Renal pelvis (tissue), 4 donors: ENCODE data around the gene NPAS1. TPM values are rescaled to one million over a fixed set of nuclear protein-coding genes. Genes with fewer than 3 reads are reported as not detected.
A peak's percentile ranks its signal among the peaks of the same experiment; 100 is the strongest.
"Not testable (repeated sequence)": the region's sequence is repeated elsewhere in the genome, so short reads cannot be mapped to it uniquely, and the experiment has no call there.

Experiments
- DNase-seq: peaks from one replicate; pipeline ENCODE4 v3.0.0-alpha.2; 2013
- polyA plus RNA-seq, 3 donors: library from polyadenylated mRNA; unstranded; fragments of 120-200 nt; gene quantifications; one replicate each; pipeline ENCODE4 v1.2.1, GENCODE V29; 2013; ENCODE audit not compliant: insufficient read length in 3 of 3

Gene NPAS1
- polyA plus RNA-seq, 3 donors: 2.3 to 3.3 (median 2.6) TPM

DNA sequence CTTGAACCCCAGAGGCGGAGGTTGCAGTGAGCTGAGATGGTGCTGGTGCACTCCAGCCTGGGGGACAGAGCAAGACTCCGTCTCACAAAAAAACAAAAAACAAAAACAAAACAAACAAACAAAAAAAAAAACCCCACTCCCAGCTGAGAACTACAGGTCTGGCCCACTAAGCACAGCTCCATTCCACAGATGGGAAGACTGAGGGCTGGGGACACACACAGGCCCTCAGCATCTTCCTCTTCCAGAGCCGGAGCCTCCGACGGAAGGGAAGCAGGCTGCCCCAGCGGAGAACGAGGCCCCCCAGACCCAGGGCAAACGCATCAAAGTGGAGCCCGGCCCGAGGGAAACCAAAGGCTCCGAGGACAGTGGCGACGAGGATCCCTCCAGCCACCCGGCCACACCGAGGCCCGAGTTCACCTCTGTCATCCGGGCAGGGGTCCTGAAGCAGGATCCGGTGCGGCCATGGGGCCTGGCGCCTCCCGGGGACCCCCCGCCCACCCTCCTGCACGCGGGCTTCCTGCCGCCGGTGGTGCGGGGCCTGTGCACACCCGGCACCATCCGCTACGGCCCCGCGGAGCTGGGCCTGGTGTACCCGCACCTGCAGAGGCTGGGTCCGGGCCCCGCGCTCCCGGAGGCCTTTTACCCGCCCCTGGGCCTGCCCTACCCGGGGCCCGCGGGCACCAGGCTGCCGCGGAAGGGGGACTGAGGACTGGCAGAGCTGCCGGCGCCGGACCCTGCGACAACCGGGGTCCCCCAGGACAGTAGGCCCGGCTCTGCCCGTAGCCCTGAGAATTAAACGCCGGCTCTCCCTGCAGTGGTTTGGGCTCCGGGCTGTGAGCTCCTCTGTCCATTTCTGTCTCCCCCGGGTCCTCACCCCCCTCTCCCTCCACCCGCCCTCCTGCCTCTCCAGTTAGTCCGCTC, 25.6 kb downstream of the NPAS1 start:
- no peak for DNase-seq

DNA sequence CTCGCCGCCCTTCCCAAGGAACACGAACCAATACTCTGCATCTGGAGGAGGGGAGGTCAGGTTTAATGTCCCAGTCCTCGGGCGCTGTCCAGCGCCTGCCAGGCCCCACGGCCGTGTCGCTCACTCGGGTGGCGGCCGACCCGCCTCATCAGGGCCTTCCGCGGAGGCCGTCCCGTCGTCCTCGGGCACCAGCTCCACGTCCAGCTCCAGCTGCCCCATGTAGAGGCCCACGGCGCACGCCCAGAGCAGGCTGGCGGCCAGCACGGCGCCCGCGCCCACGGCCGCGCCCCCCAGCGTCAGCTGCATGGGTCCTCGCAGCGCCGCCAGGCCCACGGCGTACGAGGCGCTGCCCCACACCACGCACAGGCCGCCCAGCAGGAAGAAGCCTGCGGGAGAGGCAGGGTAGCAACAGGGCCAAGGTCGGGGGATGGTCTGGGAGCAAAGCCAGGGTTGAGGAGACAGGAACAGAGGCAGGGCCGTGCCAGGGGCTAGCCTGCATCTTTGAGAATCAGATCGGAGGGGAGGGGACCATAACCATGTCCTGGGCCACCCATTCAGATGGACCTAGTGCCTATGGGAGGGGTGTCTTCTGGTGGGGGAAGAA, 26.3 kb downstream of the NPAS1 start:
- no peak for DNase-seq

DNA sequence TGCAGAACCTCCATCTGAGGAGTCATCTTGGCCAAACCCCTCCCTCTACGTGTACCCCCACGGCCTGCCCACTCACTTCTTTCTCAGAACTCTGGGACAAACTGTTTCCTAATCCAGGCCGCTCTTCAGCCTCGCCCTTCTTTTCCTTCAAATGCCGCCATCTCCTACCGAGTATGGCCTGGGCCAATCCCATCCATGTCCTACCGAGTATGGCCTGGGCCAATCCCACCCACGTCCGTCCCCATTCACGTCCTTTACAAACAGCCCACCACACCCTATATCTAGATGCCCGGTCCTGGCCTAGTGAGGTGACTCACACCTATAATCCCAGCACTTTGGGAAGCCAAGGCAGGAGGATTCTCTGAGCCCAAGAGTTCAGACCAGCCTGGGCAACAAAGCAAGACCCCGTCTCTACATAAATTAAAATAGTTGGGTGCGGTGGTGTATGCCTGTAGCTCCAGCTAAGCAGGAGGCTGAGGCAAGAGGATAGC, 27.7 kb downstream of the NPAS1 start:
- no peak for DNase-seq

DNA sequence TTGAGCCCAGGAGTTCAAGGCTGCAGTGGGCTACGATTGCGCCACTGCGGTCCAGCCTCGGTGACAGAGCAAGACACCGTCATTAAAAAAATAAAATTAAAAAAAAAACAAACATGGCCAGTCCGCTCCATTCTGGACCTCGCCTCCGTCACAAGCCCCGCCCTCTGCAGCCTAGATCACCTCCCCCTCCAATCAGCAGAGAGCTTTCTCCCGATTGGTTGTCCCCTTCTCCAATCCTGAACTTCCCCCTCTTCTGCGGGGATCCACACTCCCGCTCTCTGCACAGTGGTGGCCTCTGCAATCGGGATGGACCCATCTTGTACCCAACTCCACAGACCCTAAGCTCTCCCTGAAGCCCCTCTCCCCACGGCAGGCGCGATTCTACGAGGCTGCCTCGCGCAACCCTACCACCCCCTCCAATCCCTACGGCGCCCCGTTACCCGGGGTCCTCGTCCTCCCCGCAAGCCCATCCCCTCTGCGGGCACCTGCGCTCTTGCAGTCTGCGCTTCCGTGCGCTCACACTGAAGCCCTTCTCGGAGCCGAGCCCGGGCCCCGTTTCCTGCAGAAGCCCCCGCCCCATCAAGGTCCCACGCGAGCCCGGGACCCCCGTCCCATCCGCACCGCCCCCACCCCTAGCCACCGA, 28.2 kb downstream of the NPAS1 start:
- peak; percentile 81 for DNase-seq

DNA sequence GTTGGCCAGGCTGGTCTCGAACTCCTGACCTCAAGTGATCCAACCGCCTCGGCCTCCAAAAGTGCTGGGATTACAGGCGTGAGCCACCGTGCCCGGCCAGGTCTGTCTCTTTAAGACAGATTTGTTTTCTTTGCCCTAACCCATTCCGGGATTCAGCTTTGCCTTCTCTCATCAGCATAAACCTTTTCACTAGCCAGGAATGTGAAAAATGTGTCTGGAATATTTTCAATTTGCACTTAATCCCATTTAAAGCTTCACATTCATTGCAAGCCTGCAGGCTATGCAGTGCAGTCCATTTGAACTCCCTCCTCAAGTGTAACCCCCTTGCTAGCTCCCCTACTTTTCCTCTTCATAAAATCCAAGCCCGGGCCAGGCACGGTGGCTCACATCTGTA, 29.7 kb downstream of the NPAS1 start:
- DNase-seq: no peak

DNA sequence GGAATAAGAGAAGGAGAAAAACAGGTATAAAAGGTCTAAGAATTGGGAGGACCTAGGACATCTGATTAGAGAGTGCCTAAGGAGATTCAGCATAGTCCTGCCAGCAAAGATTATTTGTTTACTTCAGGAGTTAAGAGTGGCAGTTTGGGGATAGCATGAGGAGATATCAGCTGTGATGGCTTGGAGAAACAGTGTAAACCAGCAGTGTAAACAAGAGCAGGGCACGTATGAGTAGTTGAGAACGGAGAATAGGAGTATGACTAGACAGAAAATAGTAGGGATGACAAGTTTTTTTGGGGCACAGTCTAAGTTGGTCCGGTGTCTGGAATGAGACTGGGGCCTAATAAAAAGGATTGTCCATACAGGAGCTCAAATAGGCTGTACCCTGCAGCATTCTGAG, 30.9 kb downstream of the NPAS1 start:
- DNase-seq: not testable (repeated sequence)

DNA sequence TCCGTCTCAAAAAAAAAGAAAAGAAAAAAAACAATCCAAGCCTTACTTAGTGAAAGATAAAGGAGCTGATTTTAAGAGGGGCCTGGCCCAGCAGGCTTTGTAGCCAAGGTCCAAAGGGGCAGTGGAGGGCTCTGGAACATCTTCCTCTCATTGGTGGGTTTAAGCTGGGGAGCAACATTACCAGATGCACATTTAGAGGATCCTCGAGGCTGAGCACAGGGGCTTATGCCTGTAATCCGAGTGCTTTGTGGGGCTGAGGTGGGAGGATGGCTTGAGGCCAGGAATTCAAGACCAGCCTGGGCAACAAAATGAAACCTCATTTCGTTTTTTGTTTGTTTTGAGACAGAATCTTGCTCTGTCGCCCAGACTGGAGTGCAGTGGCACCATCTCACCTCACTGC, 36.8 kb downstream of the NPAS1 start:
- no peak for DNase-seq

DNA sequence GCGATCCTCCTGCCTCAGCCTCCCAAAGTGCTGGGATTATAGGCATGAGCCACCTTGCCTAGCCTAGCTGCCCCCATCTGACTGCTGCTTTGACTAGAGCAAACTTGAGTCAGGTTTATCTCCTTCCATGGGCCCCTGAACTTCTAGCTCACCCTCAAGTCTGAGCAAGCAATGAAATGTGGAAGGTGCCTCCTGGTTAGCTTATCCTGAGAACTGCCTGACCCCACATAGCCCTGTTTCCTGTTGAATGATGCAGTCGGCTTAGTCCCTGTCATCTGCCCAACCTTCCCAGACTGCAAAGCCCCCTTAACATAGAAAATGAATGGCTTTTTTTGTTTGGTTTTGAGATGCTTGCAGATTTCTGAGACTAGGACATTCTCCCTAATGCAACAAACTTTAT, 37.7 kb downstream of the NPAS1 start:
- no peak for DNase-seq

DNA sequence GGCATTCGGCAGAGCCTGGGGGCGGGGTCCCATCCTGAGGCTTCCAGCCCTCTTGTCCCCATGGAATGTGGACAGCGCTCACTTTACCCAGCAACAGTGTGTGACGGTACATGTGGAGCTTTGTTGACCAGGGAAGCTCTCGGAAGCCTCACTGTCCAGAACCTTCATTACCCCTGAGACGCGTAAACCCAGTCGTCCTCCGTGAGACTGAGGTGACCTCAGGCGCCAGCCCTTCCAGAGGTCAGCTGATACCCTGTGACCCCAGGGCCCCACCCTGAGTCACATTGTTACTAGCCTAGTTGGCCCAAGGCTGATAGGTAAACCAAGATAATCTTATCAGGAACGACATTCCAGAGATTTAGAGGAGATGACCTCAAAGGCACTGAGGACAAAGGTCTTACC, 39.0 kb downstream of the NPAS1 start:
- DNase-seq: no peak

DNA sequence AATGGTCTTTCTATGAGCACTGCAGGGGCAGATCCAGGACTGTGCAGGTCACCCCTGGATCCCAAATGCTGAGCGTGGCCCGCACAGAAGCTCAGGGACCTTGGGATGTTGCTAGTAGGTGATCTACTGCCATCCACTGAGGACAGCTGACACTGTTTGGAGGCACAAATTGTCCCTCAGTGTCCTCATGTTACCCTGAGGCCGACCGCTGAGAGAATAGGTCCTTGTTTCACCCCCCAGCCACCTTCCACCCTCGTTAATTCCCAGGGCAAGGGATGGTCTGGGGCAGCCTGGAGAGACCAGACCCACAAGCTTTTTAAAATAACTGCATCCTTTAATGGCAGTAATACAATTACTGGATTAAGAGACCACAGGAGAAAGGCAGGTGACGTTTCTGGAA, 44.2 kb downstream of the NPAS1 start:
- no peak for DNase-seq

DNA sequence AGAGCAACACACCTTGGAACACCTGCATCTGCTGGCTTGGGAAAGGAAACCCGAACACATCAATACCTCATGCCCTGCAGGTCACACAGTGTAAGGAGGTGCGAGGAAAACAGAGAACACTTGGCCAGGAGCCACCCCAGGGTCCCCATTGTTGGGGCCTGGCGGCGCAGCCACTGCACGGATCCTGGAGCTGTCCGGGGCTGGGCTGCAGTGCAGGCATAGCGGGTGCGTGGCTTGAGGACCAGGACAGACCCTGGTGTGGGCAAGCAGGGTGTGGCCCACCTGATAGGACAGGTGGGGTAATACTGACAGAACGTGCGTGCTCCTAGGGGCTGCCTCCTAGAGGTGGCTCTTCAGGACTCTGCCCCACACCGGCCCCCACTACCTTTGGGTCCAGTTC, 45.6 kb downstream of the NPAS1 start:
- no peak for DNase-seq

DNA sequence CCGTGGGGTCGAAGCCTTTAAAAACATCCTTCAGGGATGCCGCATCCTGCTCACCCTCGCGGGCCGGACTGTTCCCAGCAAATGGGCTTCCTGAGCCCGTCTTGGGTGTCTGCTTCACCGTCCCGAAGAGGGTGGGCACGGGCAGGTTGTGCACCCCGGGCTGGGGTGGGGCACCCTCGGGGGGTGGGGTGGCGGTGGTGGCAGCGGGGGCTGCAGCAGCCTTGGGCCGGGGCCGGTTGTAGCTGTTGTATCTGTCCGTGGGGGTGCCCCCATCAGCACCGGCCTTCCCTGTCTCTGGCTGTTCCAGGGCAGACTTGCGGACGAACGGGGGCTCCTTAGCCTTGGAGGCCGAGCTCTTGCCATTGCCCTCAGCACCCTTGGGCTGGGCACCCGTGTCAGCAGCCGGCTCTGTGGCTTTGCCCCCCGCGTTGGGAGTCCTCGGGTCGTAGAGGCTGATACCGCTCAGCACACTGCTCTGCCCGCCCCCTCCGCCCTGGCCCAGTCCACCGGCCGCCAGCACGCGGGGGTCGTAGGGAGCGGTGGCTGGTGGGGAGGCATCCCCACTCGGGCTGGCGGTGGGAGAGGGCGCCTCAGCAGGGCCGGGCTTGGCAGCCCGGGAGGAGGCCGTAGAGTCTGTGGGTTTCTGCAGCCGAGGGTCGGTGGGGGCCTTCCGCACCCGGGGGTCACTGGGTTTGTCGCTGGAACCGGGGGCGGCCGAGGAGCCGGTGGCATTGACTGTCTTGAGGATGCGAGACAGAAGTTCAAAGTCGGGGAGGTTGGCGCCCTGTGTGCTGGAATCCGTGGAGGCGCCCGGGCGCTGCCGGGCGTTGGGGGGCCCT, 47.0 kb downstream of the NPAS1 start:
- no peak for DNase-seq

DNA sequence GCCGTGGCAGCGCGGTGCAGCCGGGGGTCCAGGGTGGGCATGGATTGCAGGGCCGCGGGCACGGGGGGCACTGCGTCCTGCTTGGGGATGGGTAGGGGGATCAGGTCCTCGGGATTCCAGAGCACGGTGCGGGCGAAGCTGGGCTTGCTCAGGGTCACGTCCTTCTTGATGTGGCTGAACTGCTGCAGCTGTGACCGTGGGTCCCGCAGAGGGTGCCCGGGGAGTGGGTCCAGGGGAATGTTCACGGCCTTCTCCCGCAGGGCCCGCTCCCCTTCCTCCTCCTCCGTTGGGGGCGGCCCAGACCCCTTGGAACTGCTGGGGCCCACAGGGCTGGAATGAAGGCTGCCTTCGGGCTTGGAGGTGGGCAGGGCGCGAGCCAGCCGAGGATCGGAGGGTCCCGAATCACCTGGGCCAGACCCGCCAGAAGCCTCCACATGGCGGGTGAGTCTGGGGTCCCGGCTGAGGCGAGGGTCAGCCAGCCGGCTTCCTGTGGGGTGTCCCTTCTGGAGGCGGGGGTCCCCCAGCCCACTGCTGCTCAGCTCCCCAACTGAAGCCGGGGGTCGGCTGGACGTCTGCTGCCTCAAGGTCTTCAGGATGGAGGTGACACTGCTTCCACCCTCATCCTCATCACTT, 47.7 kb downstream of the NPAS1 start:
- no peak for DNase-seq

DNA sequence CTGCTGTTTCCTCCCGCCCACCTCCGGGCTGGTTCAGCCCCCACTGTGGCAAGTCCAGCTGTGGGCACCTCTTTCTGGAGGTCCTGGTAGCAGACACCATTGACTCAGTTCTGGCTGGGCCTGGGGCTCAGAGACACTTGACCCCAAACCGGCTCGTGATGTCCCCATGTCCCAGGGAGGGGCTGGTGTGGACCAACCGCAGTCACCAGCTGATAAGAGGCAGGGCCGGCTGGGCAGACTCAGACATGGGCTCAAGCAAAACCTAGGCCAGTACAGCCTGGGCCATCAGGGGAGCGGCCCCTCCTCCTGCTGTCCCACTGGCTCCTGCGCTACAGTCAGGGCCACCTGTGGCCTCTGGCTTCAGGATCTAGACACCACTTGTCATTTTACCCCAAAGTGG, 48.6 kb downstream of the NPAS1 start:
- DNase-seq: no peak

DNA sequence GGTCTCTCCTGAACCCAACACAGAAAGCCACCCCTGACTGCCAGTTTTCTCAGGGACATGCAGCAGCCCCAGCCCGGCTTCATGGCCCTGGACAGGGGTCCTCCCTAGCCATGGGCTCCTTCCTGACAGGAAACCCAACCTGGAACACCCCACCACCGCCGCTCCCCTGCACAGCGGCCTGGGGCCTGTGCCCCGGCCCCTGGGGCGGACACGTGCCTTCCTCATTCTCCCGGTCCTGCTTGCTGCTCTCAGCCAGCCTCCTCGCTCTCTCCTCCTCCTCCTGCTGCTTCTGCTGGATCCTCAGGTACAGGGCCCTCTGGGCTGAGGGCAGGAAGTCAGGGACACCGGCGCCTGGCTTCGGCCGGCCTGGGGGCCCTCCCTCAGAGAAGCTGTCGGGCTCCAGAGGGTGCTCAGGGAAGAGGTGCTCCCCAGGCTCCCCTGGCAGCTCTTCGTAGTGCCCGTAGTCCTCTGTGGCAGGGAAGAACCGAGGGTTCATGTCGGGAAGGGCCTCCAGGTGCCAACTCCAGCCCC, 49.3 kb downstream of the NPAS1 start:
- DNase-seq: no peak

DNA sequence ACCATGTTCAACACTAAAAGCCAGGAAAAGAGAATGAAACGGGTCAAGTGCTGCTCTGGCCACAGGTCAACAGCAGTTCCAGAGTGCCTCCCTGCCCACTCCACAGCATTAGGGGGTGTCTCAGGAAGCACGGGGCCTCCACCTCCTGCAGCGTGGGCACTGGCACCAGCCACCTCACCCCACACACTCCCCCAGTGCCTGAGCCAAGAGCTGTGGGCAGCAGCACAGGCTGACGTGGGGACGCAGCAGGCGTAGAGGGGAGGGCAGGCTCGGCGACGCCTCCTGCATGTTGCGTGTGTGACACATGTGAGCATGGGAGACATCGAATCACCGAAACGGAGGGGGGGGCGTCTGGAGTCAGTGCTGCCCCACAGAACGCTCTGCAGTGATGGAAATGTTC, 50.2 kb downstream of the NPAS1 start:
- no peak for DNase-seq

DNA sequence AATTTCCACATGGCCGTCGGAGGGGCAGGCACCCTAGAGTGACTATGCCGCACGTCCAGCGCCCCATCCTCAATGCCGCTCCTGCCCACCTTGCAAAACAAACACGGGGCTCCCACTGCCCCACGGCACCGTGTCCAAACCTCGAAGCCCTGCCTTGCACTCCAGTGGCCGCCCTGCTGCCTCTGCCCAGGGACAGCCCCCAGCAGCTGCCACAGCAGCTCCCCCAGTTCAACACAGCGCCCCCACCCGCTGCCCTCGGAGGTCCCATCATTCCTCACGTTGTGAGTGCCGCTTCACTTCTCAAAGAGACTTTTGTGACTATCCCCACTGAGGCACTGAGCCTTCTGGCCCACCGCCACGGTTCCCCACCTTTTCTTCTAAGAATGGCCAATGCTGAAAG, 51.1 kb downstream of the NPAS1 start:
- no peak for DNase-seq

DNA sequence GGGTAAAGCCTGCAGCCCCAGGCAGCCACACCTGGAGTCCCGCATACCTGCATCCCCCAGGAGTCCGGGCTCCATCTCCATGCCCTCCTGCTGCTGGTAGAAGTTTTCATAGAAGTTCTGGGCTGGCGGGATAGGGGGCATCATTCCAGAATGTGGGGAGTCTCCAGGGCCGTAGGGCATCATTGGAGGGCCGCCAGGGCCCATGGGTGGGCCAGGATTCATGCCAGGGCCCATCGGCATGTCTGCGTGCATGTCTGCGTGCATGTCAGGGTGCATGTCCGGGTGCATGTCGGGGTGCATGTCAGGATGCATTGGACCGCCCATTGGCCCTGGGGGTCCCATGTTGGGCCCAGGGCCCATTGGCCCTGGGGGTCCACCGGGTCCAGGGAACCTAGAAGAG, 52.1 kb downstream of the NPAS1 start:
- DNase-seq: no peak

DNA sequence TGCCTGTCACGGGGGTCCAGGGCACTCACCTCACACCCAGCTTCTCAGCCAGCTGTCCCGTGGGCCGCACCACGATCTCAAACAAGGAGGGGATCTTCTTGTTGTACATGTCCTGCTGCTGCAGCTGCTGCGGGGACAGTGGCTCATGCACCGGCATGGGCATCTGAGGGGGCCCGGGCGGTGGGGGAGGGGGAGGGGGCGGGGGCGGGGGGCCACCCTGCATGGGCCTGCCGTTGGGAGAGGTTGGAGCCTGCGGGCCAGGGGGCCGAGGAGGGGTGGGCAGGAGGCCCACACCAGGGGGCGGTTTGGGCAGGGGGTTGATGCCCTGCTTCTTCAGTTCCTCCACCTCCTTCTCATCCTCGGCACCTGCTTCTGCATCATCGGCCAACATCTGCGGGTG, 52.7 kb downstream of the NPAS1 start:
- DNase-seq: no peak

DNA sequence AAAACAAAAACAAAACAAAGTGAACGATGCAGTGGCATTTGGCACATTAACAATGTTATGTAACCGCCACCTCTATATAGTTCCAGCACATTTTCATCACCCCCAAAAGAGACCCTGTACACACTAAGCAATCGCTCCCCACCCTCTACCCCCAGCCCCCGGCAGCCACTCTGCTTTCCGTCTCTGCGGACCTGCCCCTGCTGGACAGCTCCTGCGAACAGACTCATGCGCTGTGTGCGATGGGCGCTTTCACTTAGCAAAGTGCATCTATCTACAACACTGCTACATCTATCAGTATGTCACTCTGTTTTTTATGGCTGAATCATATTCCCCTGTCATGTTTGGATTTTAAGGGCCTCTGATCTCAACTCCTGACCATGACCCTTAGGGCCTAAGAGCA, 53.9 kb downstream of the NPAS1 start:
- no peak for DNase-seq

DNA sequence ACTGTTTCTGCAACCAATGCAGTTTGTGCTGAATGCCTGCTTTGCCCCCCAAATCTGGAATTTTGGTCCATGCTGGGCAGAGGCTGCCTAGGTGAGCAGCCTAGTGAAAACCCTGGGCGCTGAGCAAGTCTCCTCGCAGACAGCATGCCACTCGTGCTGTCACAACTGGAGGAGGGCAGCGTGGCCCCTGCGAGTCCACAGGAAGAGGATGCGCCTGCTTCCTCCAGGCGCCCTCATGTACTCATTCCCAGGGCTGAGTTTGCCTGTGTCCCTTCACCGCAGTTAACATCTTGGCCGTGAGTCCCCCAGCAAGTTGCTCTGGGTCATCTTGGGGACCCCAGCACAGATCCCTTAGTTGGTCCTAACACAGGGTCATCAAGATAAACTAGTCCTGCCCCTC, 55.0 kb downstream of the NPAS1 start:
- DNase-seq: no peak
